ENCODE data around the gene ZRANB3.

ZRANB3 gene

DNA sequence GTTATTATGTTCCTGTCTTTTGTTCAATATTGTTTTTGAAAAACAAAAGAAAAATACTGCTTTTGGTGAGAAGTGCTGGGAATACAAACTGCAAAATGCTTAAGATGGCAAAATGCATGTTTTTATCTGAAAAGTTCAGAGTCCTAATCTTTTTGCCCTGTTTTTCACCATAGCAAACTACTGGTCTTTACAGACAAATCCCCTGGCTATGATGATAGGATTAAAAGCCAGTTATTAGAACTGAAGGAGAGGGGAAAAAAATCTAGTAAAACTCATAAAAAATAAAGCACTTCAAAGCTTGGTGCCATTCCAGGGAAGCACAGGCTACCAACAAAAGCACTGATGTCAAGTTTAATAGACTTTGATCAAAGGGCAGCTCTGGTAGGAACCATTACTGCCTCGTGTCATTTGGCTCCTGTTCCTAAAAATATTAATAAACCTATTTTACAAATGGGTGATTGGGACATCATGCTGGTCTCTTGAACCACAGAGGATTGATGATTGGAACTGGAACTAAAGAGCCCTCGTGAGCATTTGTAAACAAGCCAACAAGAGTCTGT is 284.2 kb downstream of the ZRANB3 start:
- no peak for DNase-seq

- DNase-seq: no peak
Measured at GRCh38 chr2:135245071-135245470, 285.9 kb downstream of the ZRANB3 start.

DNA sequence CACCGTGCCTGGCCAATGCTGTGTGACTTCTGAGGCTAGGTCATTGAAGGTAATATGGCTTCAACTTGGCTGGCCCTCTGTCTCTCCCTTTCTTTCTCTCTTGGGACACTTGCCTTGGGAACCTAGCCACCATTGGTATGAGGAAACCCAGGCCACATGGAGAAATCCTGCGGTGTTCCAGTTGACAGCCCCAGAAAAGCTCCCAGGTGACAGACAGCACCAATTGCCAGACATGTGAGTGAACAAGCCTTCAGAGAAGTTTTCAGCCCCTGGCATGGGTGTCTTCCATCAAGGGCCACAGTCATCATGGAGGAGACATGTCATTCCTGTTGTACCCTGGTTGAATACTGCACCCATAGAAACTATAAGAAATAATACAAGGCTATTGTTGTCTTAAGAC is 292.4 kb downstream of the ZRANB3 start:
- no peak for DNase-seq

DNA sequence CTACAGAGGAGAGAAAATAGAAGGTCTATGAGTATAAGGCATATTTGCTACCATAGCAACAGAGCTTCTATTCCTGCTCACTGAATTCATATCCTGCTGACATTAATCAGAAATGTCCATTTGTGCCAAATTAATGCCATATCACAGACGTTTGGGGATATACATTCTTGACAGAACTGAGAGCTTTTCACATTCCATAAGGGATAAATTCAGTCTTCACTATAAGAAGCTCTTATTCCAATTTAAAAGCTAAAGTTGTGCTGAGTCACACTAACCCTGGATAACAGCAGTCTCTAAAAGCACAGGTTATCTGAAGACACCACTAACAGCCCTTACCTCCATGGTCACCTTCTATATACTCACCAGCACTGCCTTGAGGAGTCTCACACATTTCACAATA is 300.9 kb downstream of the ZRANB3 start:
- DNase-seq: no peak

GRCh38 chr2:135227386-135227785 is 303.6 kb downstream of the ZRANB3 start:
- DNase-seq: no peak

- no peak for DNase-seq
Measured at GRCh38 chr2:135226961-135227360, 304.1 kb downstream of the ZRANB3 start.

GRCh38 chr2:135225781-135226180 is 305.2 kb downstream of the ZRANB3 start:
- no peak for DNase-seq

GRCh38 chr2:135219226-135219625 is 311.8 kb downstream of the ZRANB3 start:
- DNase-seq: no peak

GRCh38 chr2:135218426-135218825 is 312.6 kb downstream of the ZRANB3 start:
- DNase-seq: no peak

DNA sequence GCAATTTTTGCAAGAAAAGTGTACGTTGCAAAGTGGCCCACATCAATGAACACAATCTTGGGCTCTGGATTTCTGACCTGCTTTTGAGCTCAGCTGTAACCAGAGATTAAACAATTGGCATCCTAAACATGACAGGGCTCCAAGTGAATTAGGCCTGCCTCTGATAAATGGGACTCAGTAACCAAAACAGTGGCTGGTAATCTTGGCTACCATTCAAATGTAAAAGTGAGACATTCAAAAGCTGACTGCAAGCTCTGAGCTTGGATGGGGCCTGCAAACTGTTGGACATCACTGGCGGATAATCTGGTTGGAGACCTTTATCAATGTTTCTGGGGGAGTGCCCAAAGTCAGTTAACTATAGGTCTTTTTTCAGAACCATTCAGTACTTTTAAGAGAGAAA is 318.3 kb downstream of the ZRANB3 start:
- no peak for DNase-seq

DNA sequence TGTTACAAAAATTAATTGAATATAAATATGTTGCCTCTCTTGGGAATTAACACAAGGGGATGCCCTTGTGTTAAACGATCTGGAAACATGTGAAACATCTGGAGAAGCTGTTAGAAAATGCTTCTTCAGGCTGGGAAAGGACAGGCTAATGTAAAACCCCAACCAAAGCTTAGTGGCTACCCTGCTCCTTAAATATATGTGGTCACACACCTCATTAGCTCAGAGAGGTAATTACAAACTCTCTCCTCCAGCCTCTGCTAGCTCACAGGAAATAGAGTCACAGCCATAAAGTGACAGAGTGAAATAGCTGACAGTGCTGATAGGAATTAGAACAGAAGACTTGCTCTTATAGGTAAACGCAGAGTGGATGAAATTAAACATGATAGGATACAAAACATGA is 323.0 kb downstream of the ZRANB3 start:
- no peak for DNase-seq

DNA sequence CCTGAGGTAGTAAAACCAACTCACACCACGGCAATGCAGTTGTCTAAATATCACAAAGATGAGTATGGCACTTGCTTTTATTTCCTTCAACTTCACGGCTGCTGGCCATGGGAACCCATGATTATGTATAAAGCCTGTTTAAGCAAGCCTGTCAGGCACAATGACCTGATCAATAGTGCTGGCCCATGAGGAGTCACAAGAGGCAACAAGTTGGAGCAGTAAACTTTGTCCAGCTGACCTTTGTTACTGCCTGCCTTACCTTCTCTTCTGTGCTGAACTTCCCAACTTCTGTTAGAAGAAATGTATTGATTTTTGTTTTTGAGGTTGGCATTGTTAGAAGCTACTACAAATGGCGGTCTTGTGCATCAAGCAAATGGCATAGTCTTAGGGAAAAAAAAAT is 327.1 kb downstream of the ZRANB3 start:
- no peak for DNase-seq

- DNase-seq: no peak
Measured at GRCh38 chr2:135202751-135203150, 328.3 kb downstream of the ZRANB3 start.

GRCh38 chr2:135198481-135198880 is 332.5 kb downstream of the ZRANB3 start:
- no peak for DNase-seq

GRCh38 chr2:135190799-135191198 is 340.2 kb downstream of the ZRANB3 start:
- DNase-seq: no peak

GRCh38 chr2:135189148-135189547 is 341.9 kb downstream of the ZRANB3 start:
- DNase-seq: no peak

DNA sequence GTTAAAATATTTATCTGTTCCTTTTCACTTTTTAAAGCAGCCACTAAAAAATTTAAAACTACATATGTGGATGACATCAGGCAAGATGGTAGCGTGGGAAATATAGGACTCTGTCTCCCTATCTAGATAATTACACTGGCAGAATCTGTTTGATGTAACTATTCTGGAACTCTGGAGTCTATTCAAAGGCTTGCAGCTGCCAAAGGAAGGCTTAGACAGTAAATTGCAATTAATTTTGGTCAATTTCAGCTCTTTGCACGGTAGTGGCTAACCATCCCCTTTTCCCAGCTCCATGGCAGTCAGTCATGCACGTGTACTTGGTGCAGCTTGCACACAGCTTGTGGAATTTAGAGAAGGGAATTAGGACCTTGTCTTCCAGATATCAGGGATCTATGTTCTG is 343.7 kb downstream of the ZRANB3 start:
- no peak for DNase-seq

DNA sequence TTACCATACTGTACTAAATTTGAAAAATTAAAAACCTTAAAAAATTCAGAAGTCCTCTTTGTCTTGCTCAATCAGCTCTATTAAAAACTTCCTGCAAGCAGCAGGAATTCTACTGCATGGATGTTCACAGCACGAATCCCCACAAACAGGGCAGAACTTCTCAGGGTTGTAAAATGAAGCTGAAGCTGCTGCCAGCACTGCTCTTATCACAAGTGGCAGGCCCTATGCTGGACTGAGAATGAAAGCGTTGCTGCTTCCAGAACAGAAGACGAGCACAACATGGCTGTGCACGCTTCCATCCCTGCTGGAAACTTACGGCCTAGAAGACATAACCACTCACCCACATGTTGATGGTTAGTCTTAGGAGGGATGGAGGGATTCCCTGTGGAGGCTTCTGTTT is 345.0 kb downstream of the ZRANB3 start:
- DNase-seq: no peak

GRCh38 chr2:135183822-135184221 is 347.2 kb downstream of the ZRANB3 start:
- DNase-seq: no peak

DNA sequence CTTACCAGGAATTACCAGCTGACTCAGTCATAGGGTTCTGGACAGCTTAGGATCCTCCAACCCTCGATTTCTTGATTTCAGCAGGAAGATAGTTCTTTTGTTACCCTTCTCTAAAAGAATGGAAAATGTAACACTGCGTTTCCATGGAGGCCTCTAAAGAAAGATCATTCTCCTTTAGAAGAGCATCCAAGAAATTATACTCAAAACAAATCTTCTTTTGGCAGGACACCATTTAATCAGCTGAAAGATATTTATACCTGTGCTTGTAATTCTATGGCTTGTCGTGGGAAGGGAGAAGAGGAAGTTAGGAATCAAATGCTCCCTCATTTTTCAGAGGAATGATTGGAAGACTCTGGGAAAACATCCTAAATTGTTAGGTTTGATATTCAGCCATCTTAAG is 348.4 kb downstream of the ZRANB3 start:
- no peak for DNase-seq

GRCh38 chr2:135182190-135182589 is 348.8 kb downstream of the ZRANB3 start:
- no peak for DNase-seq

DNA sequence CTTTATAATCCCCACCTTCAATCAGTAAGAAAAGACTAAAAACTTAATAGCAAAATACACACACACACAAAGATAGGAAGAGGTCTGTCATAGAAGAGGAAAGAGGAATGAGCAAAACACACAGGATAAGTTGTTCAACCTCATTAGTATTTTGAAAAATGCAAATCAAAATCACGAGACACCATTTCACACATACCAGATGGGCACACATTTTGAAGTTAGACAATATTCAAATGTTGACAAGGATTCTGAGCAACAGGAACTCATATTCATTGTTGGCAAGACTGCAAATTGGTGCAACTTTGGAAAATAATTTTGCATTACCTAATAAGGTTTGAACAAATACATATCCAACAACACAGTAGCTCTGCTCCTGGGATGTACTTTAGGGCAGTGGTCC is 351.3 kb downstream of the ZRANB3 start:
- no peak for DNase-seq

GRCh38 chr2:135175177-135175576 is 355.8 kb downstream of the ZRANB3 start:
- DNase-seq: no peak

- no peak for DNase-seq
Measured at GRCh38 chr2:135174810-135175093, 356.3 kb downstream of the ZRANB3 start.

GRCh38 chr2:135174049-135174809 is 356.8 kb downstream of the ZRANB3 start:
- DNase-seq: no peak

Measured in KG1 (cell line).